ENCODE measurements around the gene TJP3.

DNA sequence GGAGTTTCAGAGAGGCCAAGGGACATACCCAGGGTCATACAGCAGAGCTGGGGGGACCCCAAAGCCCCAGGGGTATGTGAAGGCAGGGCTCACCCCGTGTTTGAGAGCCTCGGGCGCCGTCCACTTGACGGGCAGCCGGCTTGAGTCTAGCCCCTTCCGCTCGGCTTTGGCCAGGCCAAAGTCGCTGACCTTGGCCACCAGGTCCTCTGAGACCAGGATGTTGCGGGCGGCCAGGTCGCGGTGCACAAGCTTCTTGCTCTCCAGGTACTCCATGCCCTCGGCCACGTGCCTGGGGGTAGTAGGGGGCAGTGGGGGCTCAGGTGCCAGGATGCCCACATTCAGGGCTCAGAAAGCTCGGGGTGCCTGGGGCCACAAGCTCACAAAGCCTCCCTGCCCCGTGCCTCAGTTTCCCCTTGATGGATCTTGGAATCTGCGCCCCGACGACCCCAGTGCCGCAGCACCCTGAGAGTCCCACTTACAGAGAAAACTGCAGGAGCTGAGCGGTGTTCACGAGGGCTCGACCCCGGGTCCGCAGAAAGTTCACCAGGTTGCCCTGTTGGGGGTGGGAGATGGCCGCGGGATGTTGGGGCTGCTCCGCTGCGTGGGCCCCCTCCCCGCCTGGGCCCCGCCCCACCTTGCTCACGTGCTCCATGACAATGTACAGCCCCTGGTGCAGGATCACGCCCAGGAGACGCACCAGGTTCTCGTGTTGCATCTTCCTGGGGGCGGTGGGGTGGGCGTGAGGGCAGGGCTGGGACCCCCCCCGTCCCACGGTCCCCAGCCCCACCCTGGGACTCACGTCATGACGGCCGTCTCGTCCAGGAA is 70.9 kb downstream of the TJP3 start:
- TF ChIP-seq, protein P1, sequence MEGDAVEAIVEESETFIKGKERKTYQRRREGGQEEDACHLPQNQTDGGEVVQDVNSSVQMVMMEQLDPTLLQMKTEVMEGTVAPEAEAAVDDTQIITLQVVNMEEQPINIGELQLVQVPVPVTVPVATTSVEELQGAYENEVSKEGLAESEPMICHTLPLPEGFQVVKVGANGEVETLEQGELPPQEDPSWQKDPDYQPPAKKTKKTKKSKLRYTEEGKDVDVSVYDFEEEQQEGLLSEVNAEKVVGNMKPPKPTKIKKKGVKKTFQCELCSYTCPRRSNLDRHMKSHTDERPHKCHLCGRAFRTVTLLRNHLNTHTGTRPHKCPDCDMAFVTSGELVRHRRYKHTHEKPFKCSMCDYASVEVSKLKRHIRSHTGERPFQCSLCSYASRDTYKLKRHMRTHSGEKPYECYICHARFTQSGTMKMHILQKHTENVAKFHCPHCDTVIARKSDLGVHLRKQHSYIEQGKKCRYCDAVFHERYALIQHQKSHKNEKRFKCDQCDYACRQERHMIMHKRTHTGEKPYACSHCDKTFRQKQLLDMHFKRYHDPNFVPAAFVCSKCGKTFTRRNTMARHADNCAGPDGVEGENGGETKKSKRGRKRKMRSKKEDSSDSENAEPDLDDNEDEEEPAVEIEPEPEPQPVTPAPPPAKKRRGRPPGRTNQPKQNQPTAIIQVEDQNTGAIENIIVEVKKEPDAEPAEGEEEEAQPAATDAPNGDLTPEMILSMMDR (IDR thresholded peaks at IDR 0.05) = no peak
- no peak for TF ChIP-seq POLR2A (IDR thresholded peaks at IDR 0.05)
